GM12878 (cell line): ENCODE data around the gene MAP7. TPM values are rescaled to one million over a fixed set of nuclear protein-coding genes. Genes with fewer than 3 reads are reported as not detected.

Source experiments
- ATAC-seq: fragments of 200-7000 bp; cut with Tn5 transposase; 3 replicates; pipeline ENCODE4 v1.9.1; 2020; ENCODE audit warnings: mild to moderate bottlenecking, moderate library complexity
- BruUV-seq: library from RNA; stranded (reverse); fragments of 400-500 nt; replicated peaks from 2 replicates; lab custom pipeline; 2021; lab: Mats Ljungman, UMichigan
- CTCF ChIA-PET: fragments of 300-600 bp; sonication (Branson Sonifier 250); formaldehyde crosslinking; extraction: SDS; loops from one replicate; lab custom pipeline; 2021; ENCODE audit warnings: inconsistent platforms; lab: Yijun Ruan, JAX
- POLR2A ChIA-PET: fragments of 350-600 bp; formaldehyde crosslinking; extraction: SDS; loops from one replicate; lab custom pipeline; 2021; ENCODE audit warnings: inconsistent platforms; lab: Charles Lee
- RAD21 ChIA-PET: fragments of 300-600 bp; sonication (Branson Sonifier 250); formaldehyde crosslinking; loops from one replicate; lab custom pipeline; 2023; ENCODE audit warnings: antibody characterized with exemption; ENCODE audit not compliant: unreplicated experiment; lab: Charles Lee
- SMC1A ChIA-PET: fragments of 300-600 bp; sonication (Branson Sonifier 250); formaldehyde crosslinking; loops from one replicate; lab custom pipeline; 2023; ENCODE audit not compliant: unreplicated experiment, uncharacterized antibody; lab: Charles Lee
- DNase-seq: peaks from one replicate; pipeline ENCODE4 v3.0.0-alpha.2; 2011; ENCODE audit warnings: low read depth, low spot score
- FAIRE-seq: peaks from 3 replicates; lab custom pipeline; 2011; peaks lifted over from hg19 to GRCh38; lab: Jason Lieb, UNC
- H2AFZ ChIP-seq: 2 replicates; pipeline ENCODE4 v1.6.0; 2011; ENCODE audit warnings: low read depth, low read length, control low read depth; ENCODE audit not compliant: control insufficient read depth
- H3K27ac ChIP-seq: 2 replicates; pipeline ENCODE4 v1.5.1; 2011; ENCODE audit warnings: control low read depth; ENCODE audit not compliant: control insufficient read depth, insufficient read depth
- H3K27me3 ChIP-seq, 2 experiments: replicated peaks in 1 of 2; 2 replicates each; pipeline versions ENCODE4 v1.6.0 to v1.6.1; 2011; ENCODE audit warnings: low read length in 1 of 2; ENCODE audit not compliant: control insufficient read depth in 2 of 2, insufficient read depth in 2 of 2
- H3K36me3 ChIP-seq, 2 experiments: 2 replicates each; pipeline ENCODE4 v1.5.1; 2011; ENCODE audit warnings: low read length in 1 of 2; ENCODE audit not compliant: control insufficient read depth in 2 of 2, insufficient read depth in 2 of 2
- H3K4me1 ChIP-seq: 2 replicates; pipeline ENCODE4 v1.6.1; 2011; ENCODE audit warnings: mild to moderate bottlenecking, low read length, moderate library complexity, mixed read lengths; ENCODE audit not compliant: control insufficient read depth, insufficient read depth
- H3K4me2 ChIP-seq: 2 replicates; pipeline ENCODE4 v1.6.0; 2011; ENCODE audit warnings: control low read depth; ENCODE audit not compliant: control insufficient read depth, insufficient read depth
- H3K4me3 ChIP-seq: fragments of 200-600 bp; sonication (generic); 2 replicates; pipeline ENCODE4 v1.5.1; 2016
- H3K79me2 ChIP-seq: 2 replicates; pipeline ENCODE4 v1.6.0; 2011; ENCODE audit warnings: low read length; ENCODE audit not compliant: control insufficient read depth, insufficient read depth
- H3K9ac ChIP-seq: 2 replicates; pipeline ENCODE4 v1.8.0; 2011; ENCODE audit warnings: low read length, control low read depth, mixed read lengths; ENCODE audit not compliant: control insufficient read depth, insufficient read depth
- H3K9me3 ChIP-seq: replicated peaks from 3 replicates; pipeline ENCODE4 v1.5.1; 2011; ENCODE audit warnings: mild to moderate bottlenecking, low read length; ENCODE audit not compliant: control insufficient read depth, insufficient read depth
- H4K20me1 ChIP-seq: 2 replicates; pipeline ENCODE4 v1.6.0; 2011; ENCODE audit not compliant: control insufficient read depth, insufficient read depth
- BACH1 ChIP-seq: fragments of 450-650 bp; IDR thresholded peaks from 2 replicates; pipeline ENCODE4 v1.6.1; 2017; ENCODE audit warnings: mild to moderate bottlenecking, borderline replicate concordance
- BCL3 ChIP-seq: IDR thresholded peaks from 2 replicates; pipeline ENCODE4 v1.6.1; 2011; ENCODE audit warnings: borderline replicate concordance, low read depth, mild to moderate bottlenecking, moderate library complexity, low read length; ENCODE audit not compliant: insufficient read depth, poor library complexity, severe bottlenecking
- CUX1 ChIP-seq: IDR thresholded peaks from 2 replicates; pipeline ENCODE4 v1.6.1; 2012; ENCODE audit warnings: improper control_type of control experiment, low read depth, low read length; ENCODE audit not compliant: insufficient replicate concordance
- ETV6 ChIP-seq, 2 experiments: fragments of 450-650 bp in 1 of 2; IDR thresholded peaks in 1 of 2; conservative IDR thresholded peaks in 1 of 2; 2 replicates each; pipeline ENCODE4 v1.6.1; 2014; ENCODE audit warnings: antibody characterized with exemption in 1 of 2, borderline replicate concordance in 1 of 2, low read depth in 1 of 2, mild to moderate bottlenecking in 1 of 2, moderate library complexity in 1 of 2
- HDAC2 ChIP-seq: fragments of 200-600 bp; sonication (generic); IDR thresholded peaks from 2 replicates; pipeline ENCODE4 v1.6.1; 2017
- MXI1 ChIP-seq: fragments of 150-350 bp; IDR thresholded peaks from 2 replicates; pipeline ENCODE4 v1.6.1; 2011; ENCODE audit warnings: low read depth, mild to moderate bottlenecking, inconsistent platforms, low read length, improper control_type of control experiment
- PAX8 ChIP-seq: fragments of 450-650 bp; IDR thresholded peaks from 2 replicates; pipeline ENCODE4 v1.6.1; 2017; ENCODE audit warnings: mild to moderate bottlenecking, moderate library complexity
- ZZZ3 ChIP-seq: IDR thresholded peaks from 2 replicates; pipeline ENCODE4 v1.6.1; 2011; ENCODE audit warnings: low read depth; ENCODE audit not compliant: control insufficient read depth, insufficient read length
- WGBS: methylation state at CpG from one replicate; pipeline ENCODE4 v1.1.6; 2016; ENCODE audit warnings: low lambda C conversion rate; ENCODE audit not compliant: insufficient replicate concordance, insufficient coverage; ENCODE audit errors: missing lambda C conversion rate; 5-methylcytosine and 5-hydroxymethylcytosine counted together
- in situ Hi-C: fragments of 300-500 bp; cut with MboI; formaldehyde crosslinking; loops from 9 replicates; pipeline ENCODE4 v1.14.3; 2018; ENCODE audit warnings: mixed read lengths
- intact Hi-C: fragments of 100-400 bp; cut with micrococcal nuclease; formaldehyde crosslinking; loops from one replicate; pipeline ENCODE4 v1.14.2; 2022; ENCODE audit not compliant: unreplicated experiment
- polyA plus RNA-seq, 11 experiments: library from polyadenylated mRNA; depleted of rRNA in 4 of 11; unstranded in 6 of 11; stranded (reverse) in 5 of 11; fragments of >200 nt; fragmentation: Nextera tagmentation in 4 of 11; fragmentation: Illumina TruSeq in 1 of 11; extraction: Ambion mirVana in 4 of 11; extraction: Trizol in 1 of 11; gene quantifications; 1 replicate in 1 of 11; 2 replicates in 10 of 11; pipeline versions ENCODE4 v1.2.1 to v1.2.3, GENCODE V29; 2011 to 2016; ENCODE audit warnings: inconsistent platforms in 2 of 11, missing spikeins in 2 of 11, low read depth in 1 of 11
- total RNA-seq, 4 experiments: library from RNA; depleted of rRNA in 3 of 4; stranded (reverse); fragments of >200 nt in 3 of 4; fragmentation: Illumina TruSeq in 1 of 4; extraction: Trizol in 1 of 4; gene quantifications; 2 replicates each; pipeline versions ENCODE4 v1.2.1 to v1.2.3, GENCODE V29; 2013 to 2021

Gene MAP7
- total and polyA plus RNA-seq, 10 of the 15 experiments (the other 5 are each of a cell fraction or from before 2014, with no cell fraction given), result 0.04 to 0.17 (median 0.08) TPM; not detected in 2

DNA sequence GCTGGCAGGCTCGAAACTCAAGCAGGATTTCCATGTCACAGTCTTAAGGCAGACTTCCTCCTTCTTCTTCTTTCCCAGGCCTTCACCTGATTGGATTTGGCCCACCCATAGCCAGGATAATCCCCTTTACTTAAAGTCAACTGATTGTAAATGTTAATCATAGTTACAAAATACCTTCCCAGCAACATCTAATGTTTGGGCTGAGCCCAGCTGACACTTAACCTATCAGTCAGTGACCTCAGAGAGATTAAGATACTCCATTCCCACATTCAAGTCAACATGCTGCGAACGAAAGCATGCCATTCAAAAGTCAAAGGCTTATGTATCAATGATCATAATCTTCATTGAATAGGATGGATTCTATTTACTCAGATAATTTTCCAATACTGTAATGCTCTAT, 16.0 kb downstream of the MAP7 start:
- intact Hi-C loops, result no loop called here
- Histone ChIP-seq H3K27me3 (no peaks in the 10 kb centered on the region; a peak in 1 of 4 replicates), H3K9me3 (no peaks in the 10 kb centered on the region), H3K9ac (no peak overlapping the region), H3K36me3 (no peaks in the 10 kb centered on the region), H3K4me2 (no peak overlapping the region), H3K4me1 (no peaks in the 10 kb centered on the region), H3K79me2 (no peaks in the 10 kb centered on the region)
- BruUV-seq, result no TSS peak
- WGBS, result 63% methylated on average over 3 of the region's 3 CpGs
- TF ChIP-seq HDAC2 (no peak), PAX8 (no peak), BCL3 (no peak), BACH1 (no peak)
- TF ChIP-seq, all 136 proteins: peak for 0
- CTCF ChIA-PET, result no interaction called here
- Histone ChIP-seq H3K27ac (no peak overlapping the region), H2AFZ (no peak overlapping the region), H3K4me3 (no peak overlapping the region), H4K20me1 (no peaks in the 10 kb centered on the region)
- POLR2A ChIA-PET, result no interaction called here
- FAIRE-seq (no peak), ATAC-seq (no peak), DNase-seq (no peak)
- SMC1A ChIA-PET, result no interaction called here
- in situ Hi-C loops, result no loop called here
- RAD21 ChIA-PET, result no interaction called here

- ChIA-PET POLR2A (no interaction called here), RAD21 (no interaction called here), SMC1A (no interaction called here), CTCF (no interaction called here)
- 11% methylated on average over 5 of the region's 5 CpGs for WGBS
- BruUV-seq, result no TSS peak
- Histone ChIP-seq H2AFZ (no peak overlapping the region), H3K9me3 (no peaks in the 10 kb centered on the region), H3K4me3 (no peak overlapping the region), H3K36me3 (no peaks in the 10 kb centered on the region), H3K9ac (no peak overlapping the region), H3K79me2 (no peaks in the 10 kb centered on the region), H3K4me2 (no peak overlapping the region), H3K4me1 (no peaks in the 10 kb centered on the region), H3K27me3 (no peaks in the 10 kb centered on the region; a peak in 1 of 4 replicates), H3K27ac (no peak overlapping the region), H4K20me1 (no peaks in the 10 kb centered on the region)
- FAIRE-seq (no peak), ATAC-seq (no peak), DNase-seq (no peak)
- intact Hi-C loops (no loop called here), in situ Hi-C loops (no loop called here)
- no peak for TF ChIP-seq MXI1
- no peak for TF ChIP-seq CUX1
- TF ChIP-seq ZZZ3, result no peak
- no peak for TF ChIP-seq ETV6 (conservative IDR thresholded peaks at IDR 0.05 in 1 of 2, IDR thresholded peaks at IDR 0.05 in 1 of 2; ENCODE audit: borderline replicate concordance in 1 of 2, low read depth in 1 of 2)
These were observed 16.7 kb downstream of the MAP7 start for GRCh38 chr6:136533487-136533886.
